Activated CD4-positive, alpha-beta T cell treated with anti-CD3 and anti-CD28 coated beads for 1 hour (primary cell): ENCODE measurements around the gene S1PR2.
A peak's percentile ranks its signal among the peaks of the same experiment; 100 is the strongest.

Experiments used
- DNase-seq: peaks from one replicate; pipeline ENCODE4 v3.0.0-alpha.2; 2020

Gene S1PR2, protein sequence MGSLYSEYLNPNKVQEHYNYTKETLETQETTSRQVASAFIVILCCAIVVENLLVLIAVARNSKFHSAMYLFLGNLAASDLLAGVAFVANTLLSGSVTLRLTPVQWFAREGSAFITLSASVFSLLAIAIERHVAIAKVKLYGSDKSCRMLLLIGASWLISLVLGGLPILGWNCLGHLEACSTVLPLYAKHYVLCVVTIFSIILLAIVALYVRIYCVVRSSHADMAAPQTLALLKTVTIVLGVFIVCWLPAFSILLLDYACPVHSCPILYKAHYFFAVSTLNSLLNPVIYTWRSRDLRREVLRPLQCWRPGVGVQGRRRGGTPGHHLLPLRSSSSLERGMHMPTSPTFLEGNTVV

DNA sequence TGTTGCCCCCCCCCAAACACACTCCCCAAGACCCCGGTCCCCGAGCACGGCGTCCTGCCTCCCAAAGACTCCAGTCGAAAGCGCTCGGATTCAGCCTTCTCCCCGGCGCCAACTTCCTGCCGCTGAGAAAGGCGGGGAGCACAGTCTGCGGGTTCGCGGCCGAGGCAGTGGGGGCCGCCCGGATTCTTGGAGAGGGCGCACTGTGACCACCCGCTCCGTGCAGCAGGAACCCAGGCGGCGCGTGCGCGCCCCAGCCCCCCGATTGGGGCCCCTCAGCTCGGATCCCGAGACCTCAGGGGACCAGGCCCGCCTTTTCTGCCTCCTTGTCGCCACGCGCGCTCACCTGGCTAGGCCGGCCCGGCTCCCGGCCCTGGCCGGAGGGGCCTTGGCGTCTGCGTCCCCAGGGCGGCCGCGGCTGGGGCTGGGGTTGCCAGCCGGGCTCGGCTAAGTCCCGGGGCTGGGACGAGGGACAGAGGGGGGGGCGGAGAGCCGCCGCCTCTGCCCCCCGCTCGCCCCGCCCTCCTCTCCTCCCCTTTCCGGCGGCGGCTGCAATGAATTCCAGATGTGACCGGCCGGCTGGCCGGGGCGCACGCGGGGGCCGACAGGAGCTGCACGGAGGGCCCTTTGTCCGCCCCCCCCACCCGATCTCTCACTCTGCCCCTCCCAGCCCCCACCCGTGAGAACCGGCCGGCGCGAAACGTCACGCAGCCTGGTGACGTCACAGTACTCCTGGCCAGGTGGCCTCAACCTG, at the start of gene S1PR2:
TSS of gene S1PR2 (minus strand) at position 471 of the 751 bp plus-strand sequence. CDS start 6,426 bp downstream, outside the sequence.
- DNase-seq = peak; percentile 62

DNA sequence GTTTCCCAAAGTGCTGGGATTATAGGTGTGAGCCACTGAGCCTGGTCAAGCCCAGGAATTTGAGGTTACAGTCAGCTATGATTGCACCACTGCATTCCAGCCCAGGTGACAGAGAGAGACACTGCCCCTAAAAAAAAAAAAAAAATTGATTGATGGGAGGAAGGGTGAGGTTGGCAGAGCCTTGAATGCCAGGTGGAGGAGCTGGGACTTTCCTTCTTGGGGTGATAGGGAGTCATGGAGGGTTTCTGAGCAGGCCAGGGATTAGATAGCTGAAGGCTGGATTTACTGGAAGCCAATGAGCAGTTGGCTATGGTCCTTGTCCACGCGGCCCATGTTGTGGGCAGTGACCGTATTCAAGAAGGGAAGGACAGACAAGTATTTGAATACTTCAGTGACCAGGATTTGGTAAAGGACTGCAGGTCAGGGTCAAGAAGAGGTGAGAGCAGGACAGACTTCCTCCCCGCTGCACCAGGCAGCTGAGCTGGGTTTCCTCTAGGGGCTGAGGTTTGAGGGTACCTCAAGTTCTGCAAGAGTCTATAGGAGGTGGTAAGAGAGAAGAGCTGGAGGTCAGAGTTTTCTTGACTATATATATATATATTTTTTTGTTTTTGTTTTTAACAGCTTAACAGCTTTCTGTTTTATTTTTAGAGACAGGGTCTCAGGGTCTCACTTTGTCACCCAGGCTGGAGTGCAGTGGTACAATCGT, 48.8 kb upstream of the S1PR2 start:
- DNase-seq = no peak

DNA sequence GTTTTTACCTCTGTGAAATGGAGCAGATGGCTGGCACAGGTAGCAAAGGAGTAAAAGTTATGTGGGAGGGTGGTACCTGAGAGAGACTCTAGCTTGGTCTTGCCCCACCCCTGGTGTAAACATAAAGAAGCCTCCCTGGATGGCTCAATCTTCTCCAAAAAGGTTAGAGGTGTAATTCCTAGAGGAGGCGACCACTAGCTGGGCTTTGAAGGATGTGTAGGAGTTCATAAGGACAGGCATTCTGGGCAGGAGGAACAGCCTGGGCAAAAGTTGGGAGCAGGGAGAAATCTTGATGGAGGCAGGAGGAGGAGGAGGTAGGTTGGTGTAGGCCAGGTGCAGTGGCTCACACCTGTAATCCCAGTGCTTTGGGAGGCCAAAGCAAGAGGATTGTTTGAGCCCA, 47.8 kb upstream of the S1PR2 start:
- DNase-seq = no peak

DNA sequence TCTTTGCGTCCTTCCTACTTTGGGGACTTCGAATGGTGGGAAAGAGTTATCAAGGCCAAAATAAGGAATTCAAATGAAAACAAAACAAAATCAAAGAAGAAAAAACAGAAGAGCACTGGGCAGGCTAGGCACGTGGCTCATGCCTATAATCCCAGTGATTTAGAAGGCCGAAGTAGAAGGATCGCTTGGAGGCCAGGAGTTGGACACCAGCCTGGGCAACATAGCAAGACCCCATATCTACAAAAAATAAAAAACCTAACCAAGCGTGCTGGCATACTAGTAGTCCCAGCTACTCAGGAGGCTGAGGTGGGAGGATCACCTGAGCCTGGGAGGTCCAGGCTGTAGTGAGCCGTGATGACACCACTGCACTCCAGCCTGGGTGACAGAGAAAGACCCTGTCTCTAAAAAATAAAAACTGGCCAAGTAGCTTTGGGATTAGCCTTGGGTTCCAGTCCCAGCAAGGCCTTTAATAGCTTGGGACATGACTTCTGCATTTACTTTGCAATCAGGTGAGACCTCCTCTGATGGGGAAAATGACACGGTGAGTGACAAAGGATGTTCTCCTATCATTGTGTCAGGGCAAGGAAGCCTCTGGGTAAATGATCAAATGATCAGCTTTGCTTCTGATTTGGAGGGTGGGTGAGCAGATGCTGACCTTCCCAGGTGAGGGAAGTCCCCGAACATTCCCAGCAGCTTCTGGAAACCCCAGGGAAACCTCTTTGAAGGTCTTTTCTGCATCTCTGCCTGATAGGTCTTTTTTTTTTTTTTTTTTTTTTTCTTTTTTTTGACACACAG, 46.9 kb upstream of the S1PR2 start:
- DNase-seq = no peak

DNA sequence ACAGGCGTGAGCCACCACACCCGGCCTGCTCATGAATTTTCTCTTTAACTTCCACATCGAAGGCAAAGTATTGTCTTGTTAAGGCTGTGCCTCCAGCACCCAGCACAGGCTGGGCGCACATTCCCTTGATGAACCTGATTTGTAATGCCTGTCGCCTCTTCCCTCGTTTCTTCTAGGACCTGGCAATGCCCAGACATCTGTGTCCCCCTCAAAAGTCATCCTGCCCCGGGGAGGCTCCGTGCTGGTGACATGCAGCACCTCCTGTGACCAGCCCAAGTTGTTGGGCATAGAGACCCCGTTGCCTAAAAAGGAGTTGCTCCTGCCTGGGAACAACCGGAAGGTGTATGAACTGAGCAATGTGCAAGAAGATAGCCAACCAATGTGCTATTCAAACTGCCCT, 43.5 kb upstream of the S1PR2 start:
- DNase-seq = no peak

DNA sequence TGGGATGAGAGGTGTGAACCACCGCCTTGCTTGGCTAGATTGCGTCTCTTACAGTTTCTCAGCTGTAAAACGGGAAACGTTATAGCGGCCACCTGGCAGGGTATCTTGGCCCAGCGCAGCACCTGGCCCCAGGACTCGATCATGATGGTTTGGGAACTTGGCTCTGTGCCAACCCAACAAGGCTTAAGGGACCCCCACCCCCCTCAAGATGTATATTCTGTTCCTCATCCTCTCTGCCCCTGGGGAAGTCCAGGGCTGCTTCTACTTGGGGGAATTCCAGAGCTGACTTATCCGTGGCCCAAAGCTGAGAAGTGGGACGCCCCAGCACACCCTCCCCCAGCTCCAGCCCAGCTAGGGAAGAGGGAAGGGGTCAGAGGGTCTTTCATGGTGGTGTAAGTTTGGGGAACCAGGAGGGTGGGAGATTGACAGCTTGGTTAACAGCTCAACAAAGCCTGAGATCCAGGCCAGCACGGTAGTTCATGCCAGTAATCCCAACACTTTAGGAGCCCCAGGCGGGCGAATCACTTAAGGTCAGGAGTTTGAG, 40.5 kb upstream of the S1PR2 start:
- no peak for DNase-seq

DNA sequence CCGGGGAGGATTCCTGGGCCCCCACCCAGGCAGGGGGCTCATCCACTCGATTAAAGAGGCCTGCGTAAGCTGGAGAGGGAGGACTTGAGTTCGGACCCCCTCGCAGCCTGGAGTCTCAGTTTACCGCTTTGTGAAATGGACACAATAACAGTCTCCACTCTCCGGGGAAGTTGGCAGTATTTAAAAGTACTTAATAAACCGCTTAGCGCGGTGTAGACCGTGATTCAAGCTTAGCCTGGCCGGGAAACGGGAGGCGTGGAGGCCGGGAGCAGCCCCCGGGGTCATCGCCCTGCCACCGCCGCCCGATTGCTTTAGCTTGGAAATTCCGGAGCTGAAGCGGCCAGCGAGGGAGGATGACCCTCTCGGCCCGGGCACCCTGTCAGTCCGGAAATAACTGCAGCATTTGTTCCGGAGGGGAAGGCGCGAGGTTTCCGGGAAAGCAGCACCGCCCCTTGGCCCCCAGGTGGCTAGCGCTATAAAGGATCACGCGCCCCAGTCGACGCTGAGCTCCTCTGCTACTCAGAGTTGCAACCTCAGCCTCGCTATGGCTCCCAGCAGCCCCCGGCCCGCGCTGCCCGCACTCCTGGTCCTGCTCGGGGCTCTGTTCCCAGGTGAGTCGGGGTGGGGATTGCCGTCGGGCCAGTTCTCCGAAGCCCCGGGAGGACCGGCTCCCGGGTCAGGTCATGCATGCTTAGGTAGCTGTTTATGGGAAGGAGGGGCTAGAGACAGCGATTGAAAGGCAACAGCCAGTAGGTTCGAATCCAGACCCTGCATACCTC, 39.7 kb upstream of the S1PR2 start, which contains the start of gene ICAM1:
TSS of gene ICAM1 (plus strand) at position 505 of the 779 bp plus-strand sequence. CDS start at position 545, 40 bp downstream.
- DNase-seq = peak; percentile 53

DNA sequence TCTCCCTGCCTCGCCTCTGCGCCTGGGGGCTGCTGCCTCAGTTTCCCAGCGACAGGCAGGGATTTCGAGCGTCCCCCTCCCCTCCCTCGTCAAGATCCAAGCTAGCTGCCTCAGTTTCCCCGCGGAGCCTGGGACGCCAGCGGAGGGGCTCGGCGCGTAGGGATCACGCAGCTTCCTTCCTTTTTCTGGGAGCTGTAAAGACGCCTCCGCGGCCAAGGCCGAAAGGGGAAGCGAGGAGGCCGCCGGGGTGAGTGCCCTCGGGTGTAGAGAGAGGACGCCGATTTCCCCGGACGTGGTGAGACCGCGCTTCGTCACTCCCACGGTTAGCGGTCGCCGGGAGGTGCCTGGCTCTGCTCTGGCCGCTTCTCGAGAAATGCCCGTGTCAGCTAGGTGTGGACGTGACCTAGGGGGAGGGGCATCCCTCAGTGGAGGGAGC, 39.1 kb upstream of the S1PR2 start:
- DNase-seq = no peak

DNA sequence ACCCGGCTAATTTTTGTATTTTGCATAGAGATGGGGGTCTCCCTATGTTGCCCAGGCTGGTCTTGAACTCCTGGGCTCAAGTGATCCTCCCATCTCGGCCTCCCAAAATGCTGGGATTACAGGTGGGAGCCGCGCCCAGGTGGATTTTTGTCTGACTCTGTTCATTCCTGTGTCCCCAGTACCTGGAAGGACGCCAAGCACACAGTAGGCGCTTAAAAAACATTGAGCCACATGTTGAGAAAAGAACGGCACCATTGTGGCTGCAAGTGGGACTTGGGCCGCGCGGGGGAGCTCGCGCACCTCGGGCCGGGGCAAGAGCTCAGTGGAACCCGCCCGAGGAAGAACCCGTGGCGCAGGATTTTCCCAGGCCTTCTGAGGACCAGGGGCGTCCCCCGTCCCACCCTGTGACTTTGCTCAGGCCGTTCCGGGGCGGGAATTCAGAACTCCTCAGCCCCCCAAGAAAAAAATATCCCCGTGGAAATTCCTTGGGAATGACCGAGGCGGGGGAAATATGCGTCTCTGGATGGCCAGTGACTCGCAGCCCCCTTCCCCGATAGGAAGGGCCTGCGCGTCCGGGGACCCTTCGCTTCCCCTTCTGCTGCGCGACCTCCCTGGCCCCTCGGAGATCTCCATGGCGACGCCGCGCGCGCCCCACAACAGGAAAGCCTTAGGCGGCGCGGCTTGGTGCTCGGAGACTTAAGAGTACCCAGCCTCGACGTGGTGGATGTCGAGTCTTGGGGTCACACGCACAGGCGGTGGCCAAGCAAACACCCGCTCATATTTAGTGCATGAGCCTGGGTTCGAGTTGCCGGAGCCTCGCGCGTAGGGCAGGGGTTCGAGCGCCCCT, 38.4 kb upstream of the S1PR2 start:
- DNase-seq = peak; percentile 79

DNA sequence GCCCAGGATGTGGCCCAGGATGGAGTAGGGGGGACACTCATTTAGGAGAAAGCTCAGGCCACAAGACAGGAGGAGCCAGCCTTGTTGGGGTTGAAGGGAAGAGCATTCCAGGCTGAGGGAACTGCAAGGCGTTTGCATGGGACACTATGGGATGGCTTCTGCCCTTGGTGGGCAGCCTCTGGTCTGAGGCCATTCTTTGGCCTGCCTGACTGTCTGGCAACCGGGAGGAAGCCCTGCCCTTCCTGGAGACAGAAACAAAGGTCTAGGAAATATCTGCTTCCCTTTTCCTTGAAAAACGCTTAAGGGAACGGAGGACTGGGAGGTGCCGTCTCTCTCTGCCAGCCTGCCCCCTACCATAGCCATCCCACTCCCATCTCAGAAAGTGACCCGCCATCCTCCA, 36.9 kb upstream of the S1PR2 start:
- no peak for DNase-seq

DNA sequence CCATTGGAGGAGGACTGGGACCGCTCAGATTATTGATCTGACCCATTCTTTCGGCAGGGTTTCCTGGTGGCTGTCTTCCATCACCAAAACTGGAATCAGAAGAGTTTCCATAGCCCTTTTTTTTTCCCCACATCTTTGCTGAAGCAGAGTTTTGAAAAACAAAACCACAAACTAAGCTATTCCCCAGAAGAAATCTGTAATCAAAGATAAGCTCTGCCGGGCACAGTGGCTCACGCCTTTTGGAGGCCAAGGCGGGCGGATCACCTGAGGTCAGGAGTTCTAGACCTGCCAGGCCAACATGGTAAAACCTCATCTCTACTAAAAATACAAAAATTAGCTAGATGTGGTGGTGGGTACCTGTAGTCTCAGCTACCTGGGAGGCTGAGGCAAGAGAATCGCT, 35.6 kb upstream of the S1PR2 start:
- DNase-seq = no peak

DNA sequence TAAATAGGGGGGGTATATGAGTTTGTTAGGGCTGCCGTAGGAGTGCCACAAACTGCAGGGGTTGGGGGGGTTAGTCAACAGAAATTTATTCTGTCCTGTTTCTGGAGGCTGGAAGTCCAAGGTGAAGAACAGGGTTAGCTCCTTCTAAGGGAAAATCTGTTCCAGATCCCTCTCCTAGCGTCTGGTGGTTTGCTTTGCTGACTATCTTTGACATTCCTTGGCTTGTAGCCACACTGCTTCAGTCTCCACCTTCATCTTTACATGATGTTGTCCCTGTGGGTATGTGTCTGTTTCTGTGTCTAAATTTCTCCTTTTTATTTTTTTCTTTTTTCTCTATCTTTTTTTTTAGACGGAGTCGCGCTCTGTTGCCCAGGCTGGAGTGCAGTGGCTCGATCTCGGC, 31.6 kb upstream of the S1PR2 start:
- no peak for DNase-seq

DNA sequence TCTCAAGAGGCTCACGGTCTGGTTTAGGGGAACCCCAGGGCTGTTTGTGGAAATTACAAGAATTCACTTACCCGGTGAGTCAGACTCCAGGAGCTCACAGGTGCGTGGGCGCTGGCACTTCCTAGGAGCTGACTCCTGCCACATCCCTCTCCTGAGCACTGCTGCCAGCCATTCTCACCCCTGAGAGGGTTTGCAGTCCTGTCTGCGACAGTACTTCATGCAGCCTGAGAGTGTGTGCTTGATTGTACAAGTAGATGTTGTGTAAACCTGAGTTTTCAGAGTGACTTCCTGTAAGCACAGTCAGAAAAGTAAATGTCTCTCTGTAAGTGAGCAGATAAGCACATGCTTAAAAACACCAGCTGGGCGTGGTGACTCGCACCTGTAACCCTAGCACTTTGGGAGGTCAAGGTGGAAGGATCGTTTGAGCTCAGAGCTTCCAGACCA, 29.0 kb upstream of the S1PR2 start:
- DNase-seq = no peak

DNA sequence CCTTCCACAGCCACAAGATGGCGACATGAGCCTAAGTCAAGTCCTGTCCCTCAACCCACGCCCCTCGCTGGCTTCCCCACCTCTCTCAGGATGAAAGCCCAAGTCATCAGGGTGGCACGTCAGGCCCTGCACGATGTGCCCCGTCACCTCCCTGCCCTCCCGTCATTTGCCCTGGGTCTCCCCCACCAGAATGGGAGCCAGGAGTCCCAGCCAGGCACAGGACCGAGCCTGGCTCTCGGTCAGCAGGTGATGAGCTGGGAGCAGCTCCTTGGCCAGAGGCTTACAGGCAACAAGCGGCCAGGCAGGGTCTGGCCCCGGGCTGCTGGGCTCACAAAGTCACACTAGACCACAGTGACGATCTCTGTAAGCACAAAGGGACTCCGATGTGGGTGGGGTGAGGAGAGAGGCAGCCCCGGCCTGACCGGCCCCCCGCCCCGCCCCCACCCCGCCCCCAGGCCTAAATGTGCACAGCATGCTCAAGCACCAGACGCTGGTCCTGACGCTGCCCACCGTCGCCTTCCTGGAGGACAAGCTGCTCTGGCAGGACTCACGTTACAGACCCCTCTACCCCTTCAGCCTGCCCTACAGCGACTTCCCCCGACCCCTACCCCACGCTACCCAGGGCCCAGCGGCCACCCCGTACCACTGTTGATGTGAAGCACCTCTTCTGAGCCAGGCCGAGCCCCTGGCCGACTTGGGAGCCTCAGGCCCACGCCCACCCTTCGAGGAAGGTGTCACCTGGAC, 28.2 kb upstream of the S1PR2 start:
- DNase-seq = peak; percentile 76

DNA sequence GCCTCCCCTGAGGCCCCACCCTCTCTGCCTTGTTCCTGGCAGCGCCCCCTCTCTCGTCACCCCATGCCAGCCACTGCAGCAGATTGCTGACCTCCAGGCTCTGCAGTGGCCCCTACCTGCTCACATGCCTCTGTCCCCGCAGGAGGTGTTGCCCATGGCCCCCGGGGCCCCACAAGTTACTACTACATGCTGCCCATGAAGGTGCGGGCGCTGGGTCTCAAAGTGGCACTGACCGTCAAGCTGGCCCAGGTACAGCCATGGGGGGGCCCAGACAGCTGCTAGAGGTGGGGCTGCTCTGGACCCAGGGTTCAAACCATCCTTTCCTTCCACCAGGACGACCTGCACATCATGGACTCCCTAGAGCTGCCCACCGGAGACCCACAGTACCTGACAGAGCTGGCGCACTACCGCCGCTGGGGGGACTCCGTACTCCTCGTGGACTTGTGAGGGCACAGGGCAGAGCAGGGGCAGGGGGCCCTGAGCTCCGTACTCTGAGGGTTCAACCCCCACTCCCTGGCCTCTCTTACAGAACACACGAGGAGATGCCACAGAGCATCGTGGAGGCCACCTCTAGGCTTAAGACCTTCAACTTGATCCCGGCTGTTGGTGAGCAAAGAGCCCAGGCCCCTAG, 27.1 kb upstream of the S1PR2 start:
- DNase-seq = no peak

DNA sequence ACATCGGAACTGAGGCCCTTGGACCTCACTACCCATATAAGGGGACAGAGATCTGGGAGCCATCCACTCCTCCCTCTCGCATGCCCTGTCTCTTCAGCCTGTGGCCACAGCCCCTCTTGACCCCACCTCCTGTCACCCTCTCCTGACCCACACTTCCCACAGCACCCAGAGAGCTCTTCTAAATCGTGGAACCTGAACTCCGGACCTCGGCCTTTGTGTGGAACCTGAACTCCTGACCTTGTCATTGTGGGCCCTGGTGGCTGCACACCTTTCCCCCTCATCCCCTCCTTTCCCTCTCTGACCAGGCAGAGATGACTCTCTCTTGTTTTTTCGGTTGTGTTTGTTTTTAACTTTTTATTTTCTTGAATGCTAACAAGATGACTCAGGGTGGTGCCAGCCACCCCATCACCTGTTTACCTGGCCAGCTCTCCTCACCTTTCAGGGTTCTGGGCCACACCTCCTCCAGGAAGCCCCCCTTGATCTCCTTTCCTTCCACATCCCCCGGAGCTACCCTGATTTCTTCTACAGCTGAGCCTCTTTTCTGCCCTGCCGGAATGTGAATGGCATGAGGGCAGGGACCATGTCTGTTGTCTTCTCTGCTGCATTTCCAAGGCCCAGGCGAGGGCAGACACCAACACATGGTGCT, 26.0 kb upstream of the S1PR2 start:
- no peak for DNase-seq

DNA sequence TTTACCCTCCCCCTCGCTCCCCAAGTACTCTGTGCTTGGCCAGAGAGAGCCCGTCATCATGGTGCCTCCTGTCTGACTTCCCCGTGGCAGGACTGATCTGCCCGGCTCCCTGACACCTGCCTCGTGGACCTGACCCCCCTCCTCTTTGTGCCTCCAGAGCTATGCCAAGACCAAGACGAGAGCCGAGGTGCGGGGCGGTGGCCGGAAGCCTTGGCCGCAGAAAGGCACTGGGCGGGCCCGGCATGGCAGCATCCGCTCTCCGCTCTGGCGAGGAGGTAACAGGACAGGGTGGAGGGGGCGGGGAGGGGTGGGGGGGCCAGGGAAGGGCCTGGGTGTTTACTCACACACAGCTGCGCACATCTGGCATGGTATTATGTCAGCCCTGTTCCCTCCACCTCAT, 25.4 kb upstream of the S1PR2 start:
- DNase-seq = no peak

DNA sequence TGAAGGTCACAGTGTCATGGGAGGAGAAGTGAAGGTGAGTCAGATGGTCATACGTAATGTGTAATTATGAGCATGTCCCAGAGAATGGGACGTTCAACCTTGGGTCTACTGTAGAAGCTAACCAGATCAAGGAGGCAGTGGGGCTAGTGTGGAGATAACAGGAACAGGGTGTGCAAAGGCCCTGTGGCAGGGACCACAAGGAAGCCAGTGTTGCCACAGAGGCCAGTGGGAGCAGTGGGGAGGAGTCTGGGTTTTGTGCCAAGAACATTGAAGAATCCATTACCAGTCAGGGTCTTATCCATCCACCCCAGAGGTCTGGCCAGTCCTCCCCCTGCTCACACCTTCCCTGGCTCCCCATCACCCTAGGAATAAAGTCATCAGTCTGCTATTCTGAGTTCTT, 24.2 kb upstream of the S1PR2 start:
- DNase-seq = no peak

DNA sequence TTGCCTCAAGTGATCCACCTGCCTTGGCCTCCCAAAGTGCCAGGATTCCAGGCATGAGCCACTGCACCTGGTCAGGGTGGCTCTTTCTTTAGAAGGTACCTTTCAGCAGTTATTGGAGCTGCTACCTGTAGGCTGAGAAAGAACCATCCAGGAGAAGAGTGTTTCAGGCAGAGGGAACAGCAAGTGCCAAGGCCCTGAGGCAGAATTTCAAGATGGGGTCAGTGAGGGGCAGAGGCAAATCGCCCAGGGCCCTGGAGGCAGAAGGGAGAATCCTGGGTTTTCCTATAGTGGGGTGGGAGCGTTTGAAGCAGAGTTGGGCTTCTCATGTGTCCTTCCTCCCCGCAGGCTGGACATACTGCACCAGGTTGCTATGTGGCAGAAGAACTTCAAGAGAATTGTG, 23.1 kb upstream of the S1PR2 start:
- no peak for DNase-seq
